ENCODE results near the gene RHPN2.

- TF ChIP-seq, protein P1, sequence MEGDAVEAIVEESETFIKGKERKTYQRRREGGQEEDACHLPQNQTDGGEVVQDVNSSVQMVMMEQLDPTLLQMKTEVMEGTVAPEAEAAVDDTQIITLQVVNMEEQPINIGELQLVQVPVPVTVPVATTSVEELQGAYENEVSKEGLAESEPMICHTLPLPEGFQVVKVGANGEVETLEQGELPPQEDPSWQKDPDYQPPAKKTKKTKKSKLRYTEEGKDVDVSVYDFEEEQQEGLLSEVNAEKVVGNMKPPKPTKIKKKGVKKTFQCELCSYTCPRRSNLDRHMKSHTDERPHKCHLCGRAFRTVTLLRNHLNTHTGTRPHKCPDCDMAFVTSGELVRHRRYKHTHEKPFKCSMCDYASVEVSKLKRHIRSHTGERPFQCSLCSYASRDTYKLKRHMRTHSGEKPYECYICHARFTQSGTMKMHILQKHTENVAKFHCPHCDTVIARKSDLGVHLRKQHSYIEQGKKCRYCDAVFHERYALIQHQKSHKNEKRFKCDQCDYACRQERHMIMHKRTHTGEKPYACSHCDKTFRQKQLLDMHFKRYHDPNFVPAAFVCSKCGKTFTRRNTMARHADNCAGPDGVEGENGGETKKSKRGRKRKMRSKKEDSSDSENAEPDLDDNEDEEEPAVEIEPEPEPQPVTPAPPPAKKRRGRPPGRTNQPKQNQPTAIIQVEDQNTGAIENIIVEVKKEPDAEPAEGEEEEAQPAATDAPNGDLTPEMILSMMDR (IDR thresholded peaks at IDR 0.05; ENCODE audit: insufficient read depth, low read length, poor library complexity, severe bottlenecking), result no peak
- no peak for TF ChIP-seq EZH2phosphoT487 (conservative IDR thresholded peaks at IDR 0.05; ENCODE audit: low read length)
Measured at GRCh38 chr19:33100894-33101644, 36.4 kb upstream of the RHPN2 start.
